ENCODE measurements around the gene AMY1A. TPM values are rescaled to one million over a fixed set of nuclear protein-coding genes. Genes with fewer than 3 reads are reported as not detected.
"Not testable (repeated sequence)": the region's sequence is repeated elsewhere in the genome, so short reads cannot be mapped to it uniquely, and the experiment has no call there.

Gene AMY1A
- total RNA-seq: not detected in 2 replicates

- not testable (repeated sequence) for DNase-seq (ENCODE audit: low read depth in 2 of 2)
Observed at GRCh38 chr1:103655460-103655859, at the start of gene AMY1A. TSS of gene AMY1A (plus strand) at chr1:103655760. CDS start at chr1:103656331, 571 bp downstream.

GRCh38 chr1:103616362-103616761 is 39.2 kb upstream of the AMY1A start:
- DNase-seq (ENCODE audit: low read depth in 2 of 2): no peak

GRCh38 chr1:103616994-103617477 is 38.5 kb upstream of the AMY1A start, which contains the start of gene AMY2A:
TSS of gene AMY2A (plus strand) at chr1:103617427. CDS start at chr1:103617441, 14 bp downstream.
- DNase-seq (ENCODE audit: low read depth in 2 of 2): not testable (repeated sequence)

- not testable (repeated sequence) for DNase-seq (ENCODE audit: low read depth in 2 of 2)
Observed at GRCh38 chr1:103627436-103627835, 28.1 kb upstream of the AMY1A start.

GRCh38 chr1:103641194-103641593 is 14.4 kb upstream of the AMY1A start:
- DNase-seq (ENCODE audit: low read depth in 2 of 2): not testable (repeated sequence)

- not testable (repeated sequence) for DNase-seq (ENCODE audit: low read depth in 2 of 2)
Observed at GRCh38 chr1:103643908-103644307, 11.7 kb upstream of the AMY1A start.

GRCh38 chr1:103650305-103650704 is 5.3 kb upstream of the AMY1A start:
- not testable (repeated sequence) for DNase-seq (ENCODE audit: low read depth in 2 of 2)

- not testable (repeated sequence) for DNase-seq (ENCODE audit: low read depth in 2 of 2)
Observed at GRCh38 chr1:103650889-103651288, 4.7 kb upstream of the AMY1A start.

- DNase-seq (ENCODE audit: low read depth in 2 of 2): not testable (repeated sequence)
Observed at GRCh38 chr1:103654133-103654532, 1.4 kb upstream of the AMY1A start.

- not testable (repeated sequence) for DNase-seq (ENCODE audit: low read depth in 2 of 2)
Observed at GRCh38 chr1:103676335-103676734, 20.8 kb downstream of the AMY1A start.

- not testable (repeated sequence) for DNase-seq (ENCODE audit: low read depth in 2 of 2)
Observed at GRCh38 chr1:103696110-103696509, 40.5 kb downstream of the AMY1A start, which contains the start of gene AMY1B. TSS of gene AMY1B (minus strand) at chr1:103696210. CDS start at chr1:103695639, 571 bp downstream.

GRCh38 chr1:103697430-103697829 is 41.9 kb downstream of the AMY1A start:
- not testable (repeated sequence) for DNase-seq (ENCODE audit: low read depth in 2 of 2)

GRCh38 chr1:103700669-103701068 is 45.1 kb downstream of the AMY1A start:
- DNase-seq (ENCODE audit: low read depth in 2 of 2): not testable (repeated sequence)

GRCh38 chr1:103701256-103701655 is 45.7 kb downstream of the AMY1A start:
- DNase-seq (ENCODE audit: low read depth in 2 of 2): not testable (repeated sequence)

- DNase-seq (ENCODE audit: low read depth in 2 of 2): not testable (repeated sequence)
Observed at GRCh38 chr1:103707670-103708069, 52.1 kb downstream of the AMY1A start.

GRCh38 chr1:103710381-103710780 is 54.8 kb downstream of the AMY1A start:
- not testable (repeated sequence) for DNase-seq (ENCODE audit: low read depth in 2 of 2)

Other genes with a start within 250 kb of the AMY1A start
- gene RNPC3, start 130.1 kb upstream of the AMY1A start, total RNA-seq: 3.1 and 3.3 TPM in 2 replicates
- 0.90 and 1.9 TPM in 2 replicates for gene AMY2B, start 84.2 kb upstream of the AMY1A start, total RNA-seq
- gene AMY2A, start 38.3 kb upstream of the AMY1A start, total RNA-seq: under 0.01 TPM in 1 of 2 replicates, not detected in the other
- not detected in 2 replicates for gene AMY1B, start 40.5 kb downstream of the AMY1A start, total RNA-seq
- not detected in 2 replicates for gene AMY1C, start 94.1 kb downstream of the AMY1A start, total RNA-seq